Smooth muscle cell (in vitro differentiated cells): ENCODE results near the gene CHID1. TPM values are rescaled to one million over a fixed set of nuclear protein-coding genes. Genes with fewer than 3 reads are reported as not detected.

Source experiments
- DNase-seq: peaks from one replicate; lab custom pipeline; 2025; ENCODE audit not compliant: unreplicated experiment; lab: John Stamatoyannopoulos, UW
- H2AFZ ChIP-seq: fragments of 200-600 bp; sonication (generic); 2 replicates; pipeline ENCODE4 v1.6.0; 2016; ENCODE audit warnings: antibody characterized with exemption, low read depth, mild to moderate bottlenecking
- H3F3A ChIP-seq: fragments of 200-600 bp; sonication (generic); 2 replicates; pipeline ENCODE4 v1.6.0; 2017; ENCODE audit warnings: antibody characterized with exemption, low read depth
- H3K27ac ChIP-seq: fragments of 200-600 bp; sonication (generic); 2 replicates; pipeline ENCODE4 v1.5.1; 2016; ENCODE audit warnings: low read depth, mild to moderate bottlenecking
- H3K27me3 ChIP-seq: fragments of 200-600 bp; sonication (generic); 2 replicates; pipeline ENCODE4 v1.6.1; 2016; ENCODE audit warnings: low read depth, mild to moderate bottlenecking
- H3K36me3 ChIP-seq: fragments of 200-600 bp; sonication (generic); 2 replicates; pipeline ENCODE4 v1.5.1; 2016; ENCODE audit warnings: low read depth
- H3K4me1 ChIP-seq: fragments of 200-600 bp; sonication (generic); 2 replicates; pipeline ENCODE4 v1.5.1; 2016; ENCODE audit warnings: low read depth
- H3K4me2 ChIP-seq: fragments of 200-600 bp; sonication (generic); 2 replicates; pipeline ENCODE4 v1.6.0; 2016; ENCODE audit warnings: mild to moderate bottlenecking
- H3K4me3 ChIP-seq: fragments of 200-600 bp; sonication (generic); 2 replicates; pipeline ENCODE4 v1.5.1; 2016; ENCODE audit warnings: mild to moderate bottlenecking
- H3K79me2 ChIP-seq: fragments of 200-600 bp; sonication (generic); 2 replicates; pipeline ENCODE4 v1.6.0; 2016; ENCODE audit warnings: low read depth, mild to moderate bottlenecking
- H3K9ac ChIP-seq: fragments of 200-600 bp; sonication (generic); 2 replicates; pipeline ENCODE4 v1.6.0; 2016; ENCODE audit warnings: low read depth
- H3K9me3 ChIP-seq: fragments of 200-600 bp; sonication (generic); replicated peaks from 2 replicates; pipeline ENCODE4 v1.5.1; 2016; ENCODE audit warnings: low read depth
- H4K20me1 ChIP-seq: fragments of 200-600 bp; sonication (generic); 2 replicates; pipeline ENCODE4 v1.6.0; 2016; ENCODE audit warnings: low read depth
- CTCF ChIP-seq: fragments of 200-600 bp; sonication (generic); IDR thresholded peaks from 2 replicates; pipeline ENCODE4 v1.5.1; 2017; ENCODE audit warnings: borderline replicate concordance, mild to moderate bottlenecking, antibody characterized with exemption; ENCODE audit not compliant: insufficient read depth, poor library complexity, severe bottlenecking
- WGBS: methylation state at CpG from one replicate; pipeline ENCODE4 v1.1.7; 2016; ENCODE audit warnings: low lambda C conversion rate; 5-methylcytosine and 5-hydroxymethylcytosine counted together
- polyA plus RNA-seq: library from polyadenylated mRNA; unstranded; fragments of >200 nt; fragmentation: Nextera tagmentation; extraction: Ambion mirVana; gene quantifications from 2 replicates; pipeline ENCODE4 v1.2.1, GENCODE V29; 2016
- total RNA-seq: library from RNA; depleted of rRNA; stranded (reverse); fragments of >200 nt; gene quantifications from 2 replicates; pipeline ENCODE4 v1.2.3, GENCODE V29; 2014

The CHID1 gene
- total and polyA plus RNA-seq, 2 experiments from 2014 or later = 54.3 to 181 TPM

GRCh38 chr11:872799-873198, 37.8 kb downstream of the CHID1 start:
- H3F3A ChIP-seq = no peaks in the 10 kb centered on the region
- H2AFZ ChIP-seq = no peak overlapping the region
- WGBS = 89% methylated on average over 9 of the region's 9 CpGs
- H3K4me3 ChIP-seq = no peak overlapping the region
- no peaks in the 10 kb centered on the region for H3K27me3 ChIP-seq
- H3K4me2 ChIP-seq = no peak overlapping the region
- H3K4me1 ChIP-seq = no peaks in the 10 kb centered on the region
- H3K36me3 ChIP-seq = no peaks in the 10 kb centered on the region
- DNase-seq = no peak
- no peaks in the 10 kb centered on the region for H3K9me3 ChIP-seq
- no peak overlapping the region for H3K27ac ChIP-seq
- no peaks in the 10 kb centered on the region for H4K20me1 ChIP-seq
- no peaks in the 10 kb centered on the region for H3K79me2 ChIP-seq
- no peak for TF ChIP-seq CTCF
- H3K9ac ChIP-seq = no peak overlapping the region

- 82% methylated on average over 9 of the region's 9 CpGs for WGBS
- no peaks in the 10 kb centered on the region for H3K4me1 ChIP-seq
- TF ChIP-seq CTCF = no peak
These were observed 39.1 kb downstream of the CHID1 start for GRCh38 chr11:871472-871871.

GRCh38 chr11:870418-870817, 40.2 kb downstream of the CHID1 start:
- Histone ChIP-seq H3F3A (no peaks in the 10 kb centered on the region), H3K36me3 (no peaks in the 10 kb centered on the region), H4K20me1 (peaks cover 10% of the 10 kb centered on the region), H3K79me2 (no peaks in the 10 kb centered on the region), H3K27ac (no peak overlapping the region), H3K4me2 (no peak overlapping the region), H2AFZ (no peak overlapping the region), H3K9ac (no peak overlapping the region), H3K27me3 (no peaks in the 10 kb centered on the region), H3K4me3 (no peak overlapping the region), H3K9me3 (no peaks in the 10 kb centered on the region), H3K4me1 (no peaks in the 10 kb centered on the region)
- 95% methylated on average over 8 of the region's 8 CpGs for WGBS
- no peak for TF ChIP-seq CTCF
- DNase-seq = no peak

More at GRCh38 chr11:871472-871871, 39.1 kb downstream of the CHID1 start:
- DNase-seq = no peak
- H3F3A ChIP-seq = no peaks in the 10 kb centered on the region
- H3K9ac ChIP-seq = no peak overlapping the region
- H3K4me3 ChIP-seq = no peak overlapping the region
- no peak overlapping the region for H3K4me2 ChIP-seq
- H3K9me3 ChIP-seq = no peaks in the 10 kb centered on the region
- H2AFZ ChIP-seq = no peak overlapping the region
- H3K27me3 ChIP-seq = no peaks in the 10 kb centered on the region
- no peaks in the 10 kb centered on the region for H3K36me3 ChIP-seq
- H3K27ac ChIP-seq = no peak overlapping the region
- H3K79me2 ChIP-seq = no peaks in the 10 kb centered on the region
- H4K20me1 ChIP-seq = peaks cover 7% of the 10 kb centered on the region

- Histone ChIP-seq H3F3A (no peaks in the 10 kb centered on the region), H4K20me1 (peaks cover 10% of the 10 kb centered on the region), H3K79me2 (no peaks in the 10 kb centered on the region), H3K27ac (no peak overlapping the region), H3K27me3 (no peaks in the 10 kb centered on the region), H3K9me3 (no peaks in the 10 kb centered on the region), H3K4me3 (no peak overlapping the region), H3K9ac (no peak overlapping the region), H3K4me2 (no peak overlapping the region), H3K4me1 (no peaks in the 10 kb centered on the region), H3K36me3 (no peaks in the 10 kb centered on the region), H2AFZ (no peak overlapping the region)
- no peak for DNase-seq
- WGBS = 82% methylated on average over 8 of the region's 8 CpGs
- no peak for TF ChIP-seq CTCF
These were observed 40.5 kb downstream of the CHID1 start for GRCh38 chr11:870127-870413.
